Body of pancreas (tissue), 4 donors: ENCODE measurements around the gene COL24A1.

Experiments
- POLR2A ChIP-seq, 3 donors: fragments of 450-650 bp; IDR thresholded peaks; one replicate each; pipeline ENCODE4 v1.6.1; 2016; ENCODE audit warnings: antibody characterized with exemption in 3 of 3, mild to moderate bottlenecking in 2 of 3
- TF ChIP-seq, protein P1 (sequence below), 7 experiments: fragments of 450-650 bp in 4 of 7; fragments of 200-600 bp in 3 of 7; sonication (generic) in 3 of 7; IDR thresholded peaks; one replicate each; pipeline ENCODE4 v1.5.1; 2016 to 2019; ENCODE audit warnings: antibody characterized with exemption in 7 of 7

DNA sequence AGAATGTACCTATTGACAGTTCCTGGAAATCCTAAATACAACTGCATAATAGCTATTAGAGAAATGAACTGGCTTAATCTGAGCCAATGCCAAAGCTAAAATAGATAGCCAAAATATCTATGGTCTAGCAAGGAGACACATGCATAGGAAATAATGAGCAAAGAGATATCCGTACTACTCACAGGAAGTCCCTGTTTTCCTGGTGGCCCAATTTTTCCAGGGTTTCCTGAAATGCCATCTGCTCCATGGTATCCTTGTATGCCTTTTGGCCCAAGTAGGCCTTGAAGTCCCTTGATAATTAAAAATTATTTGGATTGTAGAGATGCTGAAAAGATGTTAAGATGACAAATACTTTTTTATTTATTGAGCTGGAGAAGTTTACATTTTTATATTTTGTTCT lies 340.0 kb downstream of the COL24A1 start:
- TF ChIP-seq, protein P1, sequence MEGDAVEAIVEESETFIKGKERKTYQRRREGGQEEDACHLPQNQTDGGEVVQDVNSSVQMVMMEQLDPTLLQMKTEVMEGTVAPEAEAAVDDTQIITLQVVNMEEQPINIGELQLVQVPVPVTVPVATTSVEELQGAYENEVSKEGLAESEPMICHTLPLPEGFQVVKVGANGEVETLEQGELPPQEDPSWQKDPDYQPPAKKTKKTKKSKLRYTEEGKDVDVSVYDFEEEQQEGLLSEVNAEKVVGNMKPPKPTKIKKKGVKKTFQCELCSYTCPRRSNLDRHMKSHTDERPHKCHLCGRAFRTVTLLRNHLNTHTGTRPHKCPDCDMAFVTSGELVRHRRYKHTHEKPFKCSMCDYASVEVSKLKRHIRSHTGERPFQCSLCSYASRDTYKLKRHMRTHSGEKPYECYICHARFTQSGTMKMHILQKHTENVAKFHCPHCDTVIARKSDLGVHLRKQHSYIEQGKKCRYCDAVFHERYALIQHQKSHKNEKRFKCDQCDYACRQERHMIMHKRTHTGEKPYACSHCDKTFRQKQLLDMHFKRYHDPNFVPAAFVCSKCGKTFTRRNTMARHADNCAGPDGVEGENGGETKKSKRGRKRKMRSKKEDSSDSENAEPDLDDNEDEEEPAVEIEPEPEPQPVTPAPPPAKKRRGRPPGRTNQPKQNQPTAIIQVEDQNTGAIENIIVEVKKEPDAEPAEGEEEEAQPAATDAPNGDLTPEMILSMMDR (IDR thresholded peaks at IDR 0.05) = no peak
- TF ChIP-seq POLR2A (IDR thresholded peaks at IDR 0.05) = no peak
